Measurements from ENCODE around the gene SLC2A3. TPM values are rescaled to one million over a fixed set of nuclear protein-coding genes. Genes with fewer than 3 reads are reported as not detected.
A peak's percentile ranks its signal among the peaks of the same experiment; 100 is the strongest.
"Not testable (repeated sequence)": the region's sequence is repeated elsewhere in the genome, so short reads cannot be mapped to it uniquely, and the experiment has no call there.

SLC2A3 gene
- total RNA-seq, 1 experiment from 2014 or later: not detected

- Mint-ChIP-seq H3K4me3 (ENCODE audit: low read depth, unreplicated experiment) (peak overlapping the region; percentile 21), H3K36me3 (ENCODE audit: insufficient read depth, unreplicated experiment) (no peaks in the 10 kb centered on the region), H3K4me1 (ENCODE audit: low read depth, unreplicated experiment) (no peaks in the 10 kb centered on the region), H3K27ac (ENCODE audit: unreplicated experiment) (no peak overlapping the region), H3K9me3 (ENCODE audit: low read depth, unreplicated experiment) (no peaks in the 10 kb centered on the region), H3K27me3 (ENCODE audit: unreplicated experiment) (no peaks in the 10 kb centered on the region)
- no TSS peak for BruUV-seq (replicated peaks)
- TF ChIP-seq CTCF (IDR thresholded peaks at IDR 0.05; ENCODE audit: unreplicated experiment): no peak
- intact Hi-C loops (cut with micrococcal nuclease; ENCODE audit: unreplicated experiment): no loop called here
- CTCF ChIA-PET: interaction anchor here (0.7 kb wide), 1 partner anchor 150 kb away, joined by 6 read pairs; no protein-coding TSS in a partner anchor
- DNase-seq: no peak
These were observed 43.6 kb downstream of the SLC2A3 start for GRCh38 chr12:7892186-7892980.

- no peak for DNase-seq
- Mint-ChIP-seq H3K9me3 (ENCODE audit: low read depth, unreplicated experiment) (no peaks in the 10 kb centered on the region), H3K27ac (ENCODE audit: unreplicated experiment) (no peak overlapping the region), H3K36me3 (ENCODE audit: insufficient read depth, unreplicated experiment) (no peaks in the 10 kb centered on the region), H3K27me3 (ENCODE audit: unreplicated experiment) (no peaks in the 10 kb centered on the region), H3K4me1 (ENCODE audit: low read depth, unreplicated experiment) (no peaks in the 10 kb centered on the region), H3K4me3 (ENCODE audit: low read depth, unreplicated experiment) (no peak overlapping the region)
- TF ChIP-seq CTCF (IDR thresholded peaks at IDR 0.05; ENCODE audit: unreplicated experiment): no peak
- no TSS peak for BruUV-seq (replicated peaks)
- CTCF ChIA-PET: no interaction called here
- intact Hi-C loops (cut with micrococcal nuclease; ENCODE audit: unreplicated experiment): no loop called here
These were observed 51.3 kb downstream of the SLC2A3 start for GRCh38 chr12:7884689-7885088.

- BruUV-seq (replicated peaks); H3K4me1 Mint-ChIP-seq (ENCODE audit: low read depth, unreplicated experiment); H3K9me3 Mint-ChIP-seq (ENCODE audit: low read depth, unreplicated experiment); DNase-seq; H3K4me3 Mint-ChIP-seq (ENCODE audit: low read depth, unreplicated experiment); H3K36me3 Mint-ChIP-seq (ENCODE audit: insufficient read depth, unreplicated experiment); H3K27ac Mint-ChIP-seq (ENCODE audit: unreplicated experiment); H3K27me3 Mint-ChIP-seq (ENCODE audit: unreplicated experiment); intact Hi-C loops (cut with micrococcal nuclease; ENCODE audit: unreplicated experiment): not testable (repeated sequence)
- CTCF ChIA-PET: interaction anchor here (0.6 to 1.2 kb wide), 2 partner anchors 25 to 52 kb away, joined by 3 read pairs; no protein-coding TSS in a partner anchor
These were observed 54.3 kb downstream of the SLC2A3 start for GRCh38 chr12:7881736-7882120.

GRCh38 chr12:7880952-7881735, 54.8 kb downstream of the SLC2A3 start:
- CTCF ChIA-PET: interaction anchor here (0.6 to 1.2 kb wide), 2 partner anchors 26 to 52 kb away, joined by 3 read pairs; no protein-coding TSS in a partner anchor
- H3K4me1 Mint-ChIP-seq (ENCODE audit: low read depth, unreplicated experiment); H3K4me3 Mint-ChIP-seq (ENCODE audit: low read depth, unreplicated experiment); H3K27me3 Mint-ChIP-seq (ENCODE audit: unreplicated experiment); BruUV-seq (replicated peaks); intact Hi-C loops (cut with micrococcal nuclease; ENCODE audit: unreplicated experiment); DNase-seq; H3K27ac Mint-ChIP-seq (ENCODE audit: unreplicated experiment); H3K36me3 Mint-ChIP-seq (ENCODE audit: insufficient read depth, unreplicated experiment); H3K9me3 Mint-ChIP-seq (ENCODE audit: low read depth, unreplicated experiment): not testable (repeated sequence)

- intact Hi-C loops (cut with micrococcal nuclease; ENCODE audit: unreplicated experiment): no loop called here
- Mint-ChIP-seq H3K4me1 (ENCODE audit: low read depth, unreplicated experiment) (no peaks in the 10 kb centered on the region), H3K4me3 (ENCODE audit: low read depth, unreplicated experiment) (no peak overlapping the region), H3K27ac (ENCODE audit: unreplicated experiment) (no peak overlapping the region), H3K27me3 (ENCODE audit: unreplicated experiment) (no peaks in the 10 kb centered on the region), H3K36me3 (ENCODE audit: insufficient read depth, unreplicated experiment) (no peaks in the 10 kb centered on the region), H3K9me3 (ENCODE audit: low read depth, unreplicated experiment) (no peaks in the 10 kb centered on the region)
- TF ChIP-seq CTCF (IDR thresholded peaks at IDR 0.05; ENCODE audit: unreplicated experiment): no peak
- no peak for DNase-seq
- no TSS peak for BruUV-seq (replicated peaks)
- CTCF ChIA-PET: interaction anchor here (0.6 to 0.7 kb wide), 2 partner anchors 834 to 1729 kb away, joined by 4 to 6 read pairs; no protein-coding TSS in a partner anchor
These were observed 56.7 kb downstream of the SLC2A3 start for GRCh38 chr12:7879246-7879645.
